ENCODE data around the gene NELL1.

- no peak for TF ChIP-seq POLR2A (IDR thresholded peaks at IDR 0.05)
- TF ChIP-seq, protein P1, sequence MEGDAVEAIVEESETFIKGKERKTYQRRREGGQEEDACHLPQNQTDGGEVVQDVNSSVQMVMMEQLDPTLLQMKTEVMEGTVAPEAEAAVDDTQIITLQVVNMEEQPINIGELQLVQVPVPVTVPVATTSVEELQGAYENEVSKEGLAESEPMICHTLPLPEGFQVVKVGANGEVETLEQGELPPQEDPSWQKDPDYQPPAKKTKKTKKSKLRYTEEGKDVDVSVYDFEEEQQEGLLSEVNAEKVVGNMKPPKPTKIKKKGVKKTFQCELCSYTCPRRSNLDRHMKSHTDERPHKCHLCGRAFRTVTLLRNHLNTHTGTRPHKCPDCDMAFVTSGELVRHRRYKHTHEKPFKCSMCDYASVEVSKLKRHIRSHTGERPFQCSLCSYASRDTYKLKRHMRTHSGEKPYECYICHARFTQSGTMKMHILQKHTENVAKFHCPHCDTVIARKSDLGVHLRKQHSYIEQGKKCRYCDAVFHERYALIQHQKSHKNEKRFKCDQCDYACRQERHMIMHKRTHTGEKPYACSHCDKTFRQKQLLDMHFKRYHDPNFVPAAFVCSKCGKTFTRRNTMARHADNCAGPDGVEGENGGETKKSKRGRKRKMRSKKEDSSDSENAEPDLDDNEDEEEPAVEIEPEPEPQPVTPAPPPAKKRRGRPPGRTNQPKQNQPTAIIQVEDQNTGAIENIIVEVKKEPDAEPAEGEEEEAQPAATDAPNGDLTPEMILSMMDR (IDR thresholded peaks at IDR 0.05 in 8 of 11, conservative IDR thresholded peaks at IDR 0.05 in 3 of 11), result no peak
Observed at GRCh38 chr11:20973940-20974559, 304.7 kb downstream of the NELL1 start.

Measured in spleen (tissue), 7 donors.